ENCODE results near the gene ADGRV1.

DNA sequence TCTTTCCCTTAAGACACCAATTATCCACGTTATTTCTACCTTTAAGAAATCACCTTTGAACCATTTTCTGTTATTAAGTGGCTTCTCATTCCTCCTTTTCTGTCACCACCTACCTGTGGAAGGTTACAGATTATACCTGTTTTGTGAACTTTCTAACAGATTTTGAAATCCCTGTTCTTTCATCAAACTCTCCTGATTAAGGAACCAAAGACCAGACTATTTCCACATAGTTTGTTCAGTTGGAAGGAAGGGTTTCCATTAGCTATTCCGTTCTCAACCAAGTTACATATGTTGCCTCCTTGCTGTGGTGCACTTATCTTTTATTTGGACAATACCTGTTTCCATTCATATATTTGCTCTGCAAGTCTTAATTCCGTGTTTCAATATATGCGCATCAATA, 343.6 kb downstream of the ADGRV1 start:
- TF ChIP-seq ZNF184 (tag by site-specific recombination; IDR thresholded peaks at IDR 0.05) (no peak), ZNF670 (tag by site-specific recombination; IDR thresholded peaks at IDR 0.05; ENCODE audit: low read depth) (no peak), ZNF530 (tag by site-specific recombination; IDR thresholded peaks at IDR 0.05; ENCODE audit: low read depth) (no peak), BCL11A (tag by site-specific recombination; IDR thresholded peaks at IDR 0.05; ENCODE audit: low read depth) (no peak), MZF1 (tag by site-specific recombination; IDR thresholded peaks at IDR 0.05; ENCODE audit: borderline replicate concordance) (no peak)
- TF ChIP-seq, protein P1, sequence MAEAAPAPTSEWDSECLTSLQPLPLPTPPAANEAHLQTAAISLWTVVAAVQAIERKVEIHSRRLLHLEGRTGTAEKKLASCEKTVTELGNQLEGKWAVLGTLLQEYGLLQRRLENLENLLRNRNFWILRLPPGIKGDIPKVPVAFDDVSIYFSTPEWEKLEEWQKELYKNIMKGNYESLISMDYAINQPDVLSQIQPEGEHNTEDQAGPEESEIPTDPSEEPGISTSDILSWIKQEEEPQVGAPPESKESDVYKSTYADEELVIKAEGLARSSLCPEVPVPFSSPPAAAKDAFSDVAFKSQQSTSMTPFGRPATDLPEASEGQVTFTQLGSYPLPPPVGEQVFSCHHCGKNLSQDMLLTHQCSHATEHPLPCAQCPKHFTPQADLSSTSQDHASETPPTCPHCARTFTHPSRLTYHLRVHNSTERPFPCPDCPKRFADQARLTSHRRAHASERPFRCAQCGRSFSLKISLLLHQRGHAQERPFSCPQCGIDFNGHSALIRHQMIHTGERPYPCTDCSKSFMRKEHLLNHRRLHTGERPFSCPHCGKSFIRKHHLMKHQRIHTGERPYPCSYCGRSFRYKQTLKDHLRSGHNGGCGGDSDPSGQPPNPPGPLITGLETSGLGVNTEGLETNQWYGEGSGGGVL (tag by site-specific recombination; IDR thresholded peaks at IDR 0.05), result no peak
- TF ChIP-seq, protein P2, sequence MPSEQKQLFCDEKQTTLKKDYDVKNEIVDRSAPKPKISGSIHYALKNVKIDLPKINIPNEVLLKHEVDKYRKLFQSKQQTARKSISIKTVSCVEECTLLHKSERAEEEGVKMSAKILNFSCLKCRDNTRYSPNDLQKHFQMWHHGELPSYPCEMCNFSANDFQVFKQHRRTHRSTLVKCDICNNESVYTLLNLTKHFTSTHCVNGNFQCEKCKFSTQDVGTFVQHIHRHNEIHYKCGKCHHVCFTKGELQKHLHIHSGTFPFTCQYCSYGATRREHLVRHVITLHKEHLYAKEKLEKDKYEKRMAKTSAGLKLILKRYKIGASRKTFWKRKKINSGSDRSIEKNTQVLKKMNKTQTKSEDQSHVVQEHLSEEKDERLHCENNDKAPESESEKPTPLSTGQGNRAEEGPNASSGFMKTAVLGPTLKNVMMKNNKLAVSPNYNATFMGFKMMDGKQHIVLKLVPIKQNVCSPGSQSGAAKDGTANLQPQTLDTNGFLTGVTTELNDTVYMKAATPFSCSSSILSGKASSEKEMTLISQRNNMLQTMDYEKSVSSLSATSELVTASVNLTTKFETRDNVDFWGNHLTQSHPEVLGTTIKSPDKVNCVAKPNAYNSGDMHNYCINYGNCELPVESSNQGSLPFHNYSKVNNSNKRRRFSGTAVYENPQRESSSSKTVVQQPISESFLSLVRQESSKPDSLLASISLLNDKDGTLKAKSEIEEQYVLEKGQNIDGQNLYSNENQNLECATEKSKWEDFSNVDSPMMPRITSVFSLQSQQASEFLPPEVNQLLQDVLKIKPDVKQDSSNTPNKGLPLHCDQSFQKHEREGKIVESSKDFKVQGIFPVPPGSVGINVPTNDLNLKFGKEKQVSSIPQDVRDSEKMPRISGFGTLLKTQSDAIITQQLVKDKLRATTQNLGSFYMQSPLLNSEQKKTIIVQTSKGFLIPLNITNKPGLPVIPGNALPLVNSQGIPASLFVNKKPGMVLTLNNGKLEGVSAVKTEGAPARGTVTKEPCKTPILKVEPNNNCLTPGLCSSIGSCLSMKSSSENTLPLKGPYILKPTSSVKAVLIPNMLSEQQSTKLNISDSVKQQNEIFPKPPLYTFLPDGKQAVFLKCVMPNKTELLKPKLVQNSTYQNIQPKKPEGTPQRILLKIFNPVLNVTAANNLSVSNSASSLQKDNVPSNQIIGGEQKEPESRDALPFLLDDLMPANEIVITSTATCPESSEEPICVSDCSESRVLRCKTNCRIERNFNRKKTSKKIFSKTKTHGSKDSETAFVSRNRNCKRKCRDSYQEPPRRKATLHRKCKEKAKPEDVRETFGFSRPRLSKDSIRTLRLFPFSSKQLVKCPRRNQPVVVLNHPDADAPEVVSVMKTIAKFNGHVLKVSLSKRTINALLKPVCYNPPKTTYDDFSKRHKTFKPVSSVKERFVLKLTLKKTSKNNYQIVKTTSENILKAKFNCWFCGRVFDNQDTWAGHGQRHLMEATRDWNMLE (tag by site-specific recombination; conservative IDR thresholded peaks at IDR 0.05; ENCODE audit: low read depth), result no peak
- TF ChIP-seq, protein P3, sequence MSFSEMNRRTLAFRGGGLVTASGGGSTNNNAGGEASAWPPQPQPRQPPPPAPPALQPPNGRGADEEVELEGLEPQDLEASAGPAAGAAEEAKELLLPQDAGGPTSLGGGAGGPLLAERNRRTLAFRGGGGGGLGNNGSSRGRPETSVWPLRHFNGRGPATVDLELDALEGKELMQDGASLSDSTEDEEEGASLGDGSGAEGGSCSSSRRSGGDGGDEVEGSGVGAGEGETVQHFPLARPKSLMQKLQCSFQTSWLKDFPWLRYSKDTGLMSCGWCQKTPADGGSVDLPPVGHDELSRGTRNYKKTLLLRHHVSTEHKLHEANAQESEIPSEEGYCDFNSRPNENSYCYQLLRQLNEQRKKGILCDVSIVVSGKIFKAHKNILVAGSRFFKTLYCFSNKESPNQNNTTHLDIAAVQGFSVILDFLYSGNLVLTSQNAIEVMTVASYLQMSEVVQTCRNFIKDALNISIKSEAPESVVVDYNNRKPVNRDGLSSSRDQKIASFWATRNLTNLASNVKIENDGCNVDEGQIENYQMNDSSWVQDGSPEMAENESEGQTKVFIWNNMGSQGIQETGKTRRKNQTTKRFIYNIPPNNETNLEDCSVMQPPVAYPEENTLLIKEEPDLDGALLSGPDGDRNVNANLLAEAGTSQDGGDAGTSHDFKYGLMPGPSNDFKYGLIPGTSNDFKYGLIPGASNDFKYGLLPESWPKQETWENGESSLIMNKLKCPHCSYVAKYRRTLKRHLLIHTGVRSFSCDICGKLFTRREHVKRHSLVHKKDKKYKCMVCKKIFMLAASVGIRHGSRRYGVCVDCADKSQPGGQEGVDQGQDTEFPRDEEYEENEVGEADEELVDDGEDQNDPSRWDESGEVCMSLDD (tag by site-specific recombination; IDR thresholded peaks at IDR 0.05), result no peak
- TF ChIP-seq, protein P4, sequence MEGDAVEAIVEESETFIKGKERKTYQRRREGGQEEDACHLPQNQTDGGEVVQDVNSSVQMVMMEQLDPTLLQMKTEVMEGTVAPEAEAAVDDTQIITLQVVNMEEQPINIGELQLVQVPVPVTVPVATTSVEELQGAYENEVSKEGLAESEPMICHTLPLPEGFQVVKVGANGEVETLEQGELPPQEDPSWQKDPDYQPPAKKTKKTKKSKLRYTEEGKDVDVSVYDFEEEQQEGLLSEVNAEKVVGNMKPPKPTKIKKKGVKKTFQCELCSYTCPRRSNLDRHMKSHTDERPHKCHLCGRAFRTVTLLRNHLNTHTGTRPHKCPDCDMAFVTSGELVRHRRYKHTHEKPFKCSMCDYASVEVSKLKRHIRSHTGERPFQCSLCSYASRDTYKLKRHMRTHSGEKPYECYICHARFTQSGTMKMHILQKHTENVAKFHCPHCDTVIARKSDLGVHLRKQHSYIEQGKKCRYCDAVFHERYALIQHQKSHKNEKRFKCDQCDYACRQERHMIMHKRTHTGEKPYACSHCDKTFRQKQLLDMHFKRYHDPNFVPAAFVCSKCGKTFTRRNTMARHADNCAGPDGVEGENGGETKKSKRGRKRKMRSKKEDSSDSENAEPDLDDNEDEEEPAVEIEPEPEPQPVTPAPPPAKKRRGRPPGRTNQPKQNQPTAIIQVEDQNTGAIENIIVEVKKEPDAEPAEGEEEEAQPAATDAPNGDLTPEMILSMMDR (tag by site-specific recombination; IDR thresholded peaks at IDR 0.05), result no peak
- TF ChIP-seq, protein P5, sequence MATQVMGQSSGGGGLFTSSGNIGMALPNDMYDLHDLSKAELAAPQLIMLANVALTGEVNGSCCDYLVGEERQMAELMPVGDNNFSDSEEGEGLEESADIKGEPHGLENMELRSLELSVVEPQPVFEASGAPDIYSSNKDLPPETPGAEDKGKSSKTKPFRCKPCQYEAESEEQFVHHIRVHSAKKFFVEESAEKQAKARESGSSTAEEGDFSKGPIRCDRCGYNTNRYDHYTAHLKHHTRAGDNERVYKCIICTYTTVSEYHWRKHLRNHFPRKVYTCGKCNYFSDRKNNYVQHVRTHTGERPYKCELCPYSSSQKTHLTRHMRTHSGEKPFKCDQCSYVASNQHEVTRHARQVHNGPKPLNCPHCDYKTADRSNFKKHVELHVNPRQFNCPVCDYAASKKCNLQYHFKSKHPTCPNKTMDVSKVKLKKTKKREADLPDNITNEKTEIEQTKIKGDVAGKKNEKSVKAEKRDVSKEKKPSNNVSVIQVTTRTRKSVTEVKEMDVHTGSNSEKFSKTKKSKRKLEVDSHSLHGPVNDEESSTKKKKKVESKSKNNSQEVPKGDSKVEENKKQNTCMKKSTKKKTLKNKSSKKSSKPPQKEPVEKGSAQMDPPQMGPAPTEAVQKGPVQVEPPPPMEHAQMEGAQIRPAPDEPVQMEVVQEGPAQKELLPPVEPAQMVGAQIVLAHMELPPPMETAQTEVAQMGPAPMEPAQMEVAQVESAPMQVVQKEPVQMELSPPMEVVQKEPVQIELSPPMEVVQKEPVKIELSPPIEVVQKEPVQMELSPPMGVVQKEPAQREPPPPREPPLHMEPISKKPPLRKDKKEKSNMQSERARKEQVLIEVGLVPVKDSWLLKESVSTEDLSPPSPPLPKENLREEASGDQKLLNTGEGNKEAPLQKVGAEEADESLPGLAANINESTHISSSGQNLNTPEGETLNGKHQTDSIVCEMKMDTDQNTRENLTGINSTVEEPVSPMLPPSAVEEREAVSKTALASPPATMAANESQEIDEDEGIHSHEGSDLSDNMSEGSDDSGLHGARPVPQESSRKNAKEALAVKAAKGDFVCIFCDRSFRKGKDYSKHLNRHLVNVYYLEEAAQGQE (tag by site-specific recombination; IDR thresholded peaks at IDR 0.05), result no peak
